Calu3 (cell line): ENCODE data around the gene OSCAR. TPM values are rescaled to one million over a fixed set of nuclear protein-coding genes. Genes with fewer than 3 reads are reported as not detected.

ENCODE experiments used
- BruUV-seq: library from RNA; stranded (reverse); fragments of 400-500 nt; replicated peaks from 2 replicates; lab custom pipeline; 2021; lab: Mats Ljungman, UMichigan
- CTCF ChIA-PET: fragments of 300-600 bp; sonication (Branson Sonifier 250); formaldehyde crosslinking; loops from one replicate; lab custom pipeline; 2022; ENCODE audit warnings: antibody characterized with exemption; lab: Charles Lee
- DNase-seq: peaks from one replicate; pipeline ENCODE4 v3.0.0; 2022
- H3K27ac Mint-ChIP-seq: one replicate; pipeline ENCODE4 v1.8.0; 2022; ENCODE audit warnings: mixed read lengths; ENCODE audit not compliant: unreplicated experiment
- H3K27me3 Mint-ChIP-seq: one replicate; pipeline ENCODE4 v1.8.0; 2022; ENCODE audit warnings: mixed read lengths; ENCODE audit not compliant: unreplicated experiment
- H3K36me3 Mint-ChIP-seq: one replicate; pipeline ENCODE4 v1.8.0; 2022; ENCODE audit warnings: mild to moderate bottlenecking, moderate library complexity, mixed read lengths; ENCODE audit not compliant: insufficient read depth, unreplicated experiment
- H3K4me1 Mint-ChIP-seq: one replicate; pipeline ENCODE4 v1.8.0; 2022; ENCODE audit warnings: mild to moderate bottlenecking, low read depth, mixed read lengths; ENCODE audit not compliant: unreplicated experiment
- H3K4me3 Mint-ChIP-seq: one replicate; pipeline ENCODE4 v1.8.0; 2022; ENCODE audit warnings: mild to moderate bottlenecking, low read depth, moderate library complexity, mixed read lengths; ENCODE audit not compliant: unreplicated experiment
- H3K9me3 Mint-ChIP-seq: one replicate; pipeline ENCODE4 v1.8.0; 2022; ENCODE audit warnings: low read depth, mixed read lengths; ENCODE audit not compliant: unreplicated experiment
- CTCF ChIP-seq: fragments of 200-600 bp; IDR thresholded peaks from one replicate; pipeline ENCODE4 v1.8.0; 2022; ENCODE audit warnings: antibody characterized with exemption; ENCODE audit not compliant: unreplicated experiment
- intact Hi-C: fragments of 100-400 bp; cut with micrococcal nuclease; formaldehyde crosslinking; loops from one replicate; pipeline ENCODE4 v1.10.0; 2022; ENCODE audit not compliant: unreplicated experiment
- total RNA-seq: library from RNA; stranded (reverse); gene quantifications from 2 replicates; pipeline ENCODE4 v1.2.3, GENCODE V29; 2022

OSCAR gene
- total RNA-seq, 1 experiment from 2014 or later, result 0.54 TPM

GRCh38 chr19:54094426-54095000, 6.1 kb downstream of the OSCAR start:
- H3K27me3 Mint-ChIP-seq, result peaks cover 33% of the 10 kb centered on the region
- H3K27ac Mint-ChIP-seq, result no peak overlapping the region
- DNase-seq, result no peak
- peaks cover 13% of the 10 kb centered on the region for H3K36me3 Mint-ChIP-seq
- no TSS peak for BruUV-seq
- no peaks in the 10 kb centered on the region for H3K9me3 Mint-ChIP-seq
- CTCF ChIA-PET, result no interaction called here
- intact Hi-C loops, result loop anchor here (10.0 kb wide), 1 partner anchor 290 kb away; no protein-coding TSS in a partner anchor
- H3K4me3 Mint-ChIP-seq, result no peak overlapping the region
- TF ChIP-seq CTCF, result no peak
- H3K4me1 Mint-ChIP-seq, result peaks cover 14% of the 10 kb centered on the region

GRCh38 chr19:54084410-54084809, 16.2 kb downstream of the OSCAR start:
- DNase-seq, result no peak
- no peak overlapping the region for H3K27ac Mint-ChIP-seq
- H3K27me3 Mint-ChIP-seq, result peaks cover 42% of the 10 kb centered on the region
- TF ChIP-seq CTCF, result no peak
- CTCF ChIA-PET, result no interaction called here
- no peak overlapping the region for H3K4me3 Mint-ChIP-seq
- no peaks in the 10 kb centered on the region for H3K36me3 Mint-ChIP-seq
- intact Hi-C loops, result no loop called here
- no peaks in the 10 kb centered on the region for H3K4me1 Mint-ChIP-seq
- peaks cover 7% of the 10 kb centered on the region for H3K9me3 Mint-ChIP-seq
- BruUV-seq, result no TSS peak

- H3K27ac Mint-ChIP-seq, result no peak within 1 kb of the TSS
- H3K4me3 Mint-ChIP-seq, result no peak within 1 kb of the TSS
- no peak for TF ChIP-seq CTCF
- CTCF ChIA-PET, result no interaction called here
- H3K4me1 Mint-ChIP-seq, result no peaks in the 10 kb centered on the region
- no TSS peak for BruUV-seq
- no peaks in the 10 kb centered on the region for H3K36me3 Mint-ChIP-seq
- H3K27me3 Mint-ChIP-seq, result peaks cover 8% of the 10 kb centered on the region
- DNase-seq, result no peak
- intact Hi-C loops, result no loop called here
- H3K9me3 Mint-ChIP-seq, result peaks cover 7% of the 10 kb centered on the region
These were observed 19.6 kb downstream of the OSCAR start, which contains the start of gene TARM1 for GRCh38 chr19:54081032-54081431. TSS of gene TARM1 (minus strand) at chr19:54081365. CDS start at chr19:54081340, 25 bp downstream.

- peaks cover 7% of the 10 kb centered on the region for H3K9me3 Mint-ChIP-seq
- H3K4me1 Mint-ChIP-seq, result no peaks in the 10 kb centered on the region
- BruUV-seq, result no TSS peak
- no peak overlapping the region for H3K27ac Mint-ChIP-seq
- no peaks in the 10 kb centered on the region for H3K27me3 Mint-ChIP-seq
- CTCF ChIA-PET, result interaction anchor here (0.7 kb wide), 1 partner anchor 22 kb away, joined by 6 read pairs; no protein-coding TSS in a partner anchor
- no peak overlapping the region for H3K4me3 Mint-ChIP-seq
- no peak for TF ChIP-seq CTCF
- intact Hi-C loops, result no loop called here
- DNase-seq, result no peak
- H3K36me3 Mint-ChIP-seq, result no peaks in the 10 kb centered on the region
These were observed 23.3 kb downstream of the OSCAR start for GRCh38 chr19:54077334-54077733.
